Right ventricle myocardium superior (tissue), 1 donor: Measurements from ENCODE around the gene PARVB. TPM values are rescaled to one million over a fixed set of nuclear protein-coding genes. Genes with fewer than 3 reads are reported as not detected.

Experiments
- ATAC-seq: fragments of 200-7000 bp; cut with Tn5 transposase; one replicate; pipeline ENCODE4 v1.9.1; 2020; ENCODE audit warnings: mild to moderate bottlenecking; ENCODE audit not compliant: poor library complexity
- DNase-seq: peaks from one replicate; pipeline ENCODE4 v3.0.0-alpha.2; 2020
- intact Hi-C: fragments of 100-400 bp; cut with DNase I; formaldehyde crosslinking; loops from one replicate; pipeline ENCODE4 v1.11.2; 2022
- total RNA-seq: library from RNA; stranded (reverse); fragmentation: NEBNext Ultra II Directional; extraction: Animal tissue kit (Norgen Biotek cat#: 25700); gene quantifications from one replicate; pipeline ENCODE4 v1.2.1, GENCODE V29; 2021
- donor health status: DM: no; HTN: yes; CAD: no; lungs with severe emphysema.

Gene PARVB
- total RNA-seq, 1 donor from 2014 or later: 194 TPM

DNA sequence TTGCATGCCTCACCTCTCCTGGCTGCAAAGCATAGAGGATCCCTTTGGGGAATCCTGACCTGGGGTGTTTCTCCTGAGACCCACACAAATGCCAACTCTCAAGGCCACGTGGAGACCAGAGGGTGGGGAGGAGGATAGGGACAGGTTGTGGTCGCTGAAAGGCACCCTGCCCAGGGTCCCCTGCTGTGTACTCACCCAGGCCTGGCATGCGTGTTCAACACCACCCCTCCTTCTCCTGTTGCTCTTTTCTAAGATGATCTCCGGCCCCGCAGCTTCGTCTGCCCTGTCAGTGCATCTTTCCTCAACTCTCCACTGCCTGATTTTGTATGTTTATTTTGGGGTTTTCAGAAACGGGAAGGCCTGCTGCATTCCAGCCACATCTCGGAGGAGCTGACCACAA is 112.0 kb downstream of the PARVB start:
- ATAC-seq (no peak), DNase-seq (peak; percentile 17)
- intact Hi-C loops: no loop called here

- no peak for ATAC-seq
Observed at GRCh38 chr22:44136786-44137185, 112.7 kb downstream of the PARVB start.

GRCh38 chr22:44137415-44137814 is 113.3 kb downstream of the PARVB start:
- intact Hi-C loops: no loop called here
- ATAC-seq (no peak), DNase-seq (peak; percentile 27)

More at GRCh38 chr22:44136786-44137185, 112.7 kb downstream of the PARVB start:
- DNase-seq: no peak
- intact Hi-C loops: no loop called here

GRCh38 chr22:44139773-44140172 is 115.7 kb downstream of the PARVB start:
- DNase-seq: peak; percentile 30
- ATAC-seq: peak; percentile 80
- intact Hi-C loops: no loop called here

GRCh38 chr22:44142421-44143104 is 118.5 kb downstream of the PARVB start:
- peak; percentile 16 for DNase-seq
- intact Hi-C loops: no loop called here
- no peak for ATAC-seq

DNA sequence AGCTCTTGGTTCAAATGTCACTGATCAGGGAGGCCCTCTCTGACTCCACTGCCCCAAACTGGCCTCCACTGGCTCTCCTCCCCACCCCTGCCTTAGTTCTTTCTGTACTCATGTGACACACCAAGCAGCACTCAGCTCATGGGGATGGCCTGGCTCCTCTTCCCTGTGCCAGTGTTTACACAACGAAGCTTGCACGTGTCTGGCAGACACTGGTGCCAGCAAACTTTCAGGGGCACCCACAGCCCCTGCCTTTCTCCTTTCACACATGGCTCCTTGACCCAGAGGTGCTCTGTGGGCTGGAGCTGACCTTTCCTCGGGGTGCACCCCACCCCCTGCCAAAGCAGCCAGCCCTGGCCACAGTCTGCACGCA is 119.0 kb downstream of the PARVB start:
- ATAC-seq: no peak
- peak; percentile 34 for DNase-seq
- intact Hi-C loops: no loop called here

DNA sequence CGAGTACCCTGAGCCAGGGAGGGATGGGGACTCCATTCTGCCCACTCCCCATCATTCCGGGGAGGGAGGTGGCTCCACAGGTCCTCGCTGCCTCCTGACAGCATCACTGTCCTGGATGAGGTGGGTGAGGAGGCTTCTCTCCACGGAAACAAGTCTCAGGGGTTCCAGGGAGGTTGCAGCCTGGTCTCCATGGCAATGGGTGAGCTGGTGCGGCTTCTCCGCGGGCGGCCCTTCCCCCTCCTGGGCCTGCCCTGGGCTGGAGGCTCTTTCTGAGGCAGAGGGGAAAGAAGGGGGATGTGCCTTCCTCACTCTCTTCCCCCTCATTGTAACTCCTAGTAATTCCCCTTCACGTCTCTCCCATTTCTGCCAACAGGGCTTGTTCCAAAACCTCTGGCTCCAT is 119.5 kb downstream of the PARVB start:
- intact Hi-C loops: no loop called here
- DNase-seq: peak; percentile 17
- ATAC-seq: no peak

GRCh38 chr22:44144046-44144569 is 120.0 kb downstream of the PARVB start:
- ATAC-seq (no peak), DNase-seq (peak; percentile 26)
- intact Hi-C loops: no loop called here

DNA sequence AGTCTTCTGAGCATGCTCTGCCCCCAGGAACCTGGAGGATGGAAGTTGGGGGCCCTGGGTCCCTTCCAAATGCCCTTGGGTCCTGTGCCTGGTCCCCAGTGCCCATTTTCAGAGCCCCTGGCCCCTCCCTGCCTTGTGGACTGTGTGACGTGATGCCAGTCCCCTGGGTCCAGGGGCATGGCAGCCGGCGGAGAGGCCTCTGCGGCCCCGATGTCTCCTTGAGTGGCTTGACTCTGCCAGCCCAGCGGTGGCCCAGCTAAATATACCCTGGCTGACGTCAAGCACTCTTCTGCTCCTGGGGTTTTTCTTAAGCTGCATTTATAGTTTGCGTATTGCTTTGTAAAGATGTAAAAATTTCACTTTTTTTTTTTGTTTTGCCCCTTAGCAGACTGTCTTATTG is 121.4 kb downstream of the PARVB start:
- peak; percentile 72 for DNase-seq

DNA sequence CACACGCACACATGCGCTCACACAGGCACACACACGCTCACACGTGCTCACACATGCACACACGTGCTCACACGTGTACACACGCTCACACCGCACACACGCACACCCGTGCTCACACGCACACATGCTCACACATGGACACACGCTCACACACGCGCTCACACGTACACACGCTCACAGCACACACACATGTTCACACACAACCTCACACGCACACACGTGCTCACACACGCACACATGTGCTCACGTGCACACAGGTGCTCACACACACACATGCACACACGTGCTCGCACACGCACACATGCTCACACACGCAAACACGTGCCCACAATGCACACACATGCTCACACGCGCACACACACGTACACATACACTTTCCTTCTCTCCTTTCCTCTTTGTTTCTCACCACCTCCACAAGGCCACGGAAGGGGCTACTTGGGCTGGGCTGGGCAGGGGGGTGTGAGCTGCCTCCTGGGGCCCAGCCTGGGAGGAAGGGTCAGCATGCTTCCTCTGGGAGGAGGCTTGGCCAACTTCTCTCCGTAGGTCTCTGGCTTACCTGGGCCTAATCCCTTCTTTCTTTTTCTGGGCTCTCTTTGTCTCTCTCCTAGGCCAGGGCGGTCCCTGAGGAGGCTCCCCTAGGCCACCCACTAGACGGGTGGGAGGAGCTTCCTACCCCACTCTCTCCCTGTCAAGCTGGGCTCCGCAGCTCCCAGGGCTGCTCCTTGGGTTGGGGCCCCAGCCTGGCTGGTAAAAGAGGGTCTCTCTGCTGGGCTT is 122.2 kb downstream of the PARVB start:
- ATAC-seq: peak; percentile 4
- DNase-seq: peak; percentile 22
- intact Hi-C loops: no loop called here

More for the DNA sequence above, 121.4 kb downstream of the PARVB start:
- intact Hi-C loops: no loop called here
- ATAC-seq: peak; percentile 91

GRCh38 chr22:44147008-44147645 is 123.0 kb downstream of the PARVB start:
- DNase-seq (no peak), ATAC-seq (no peak)
- intact Hi-C loops: no loop called here

- intact Hi-C loops: no loop called here
- ATAC-seq (no peak), DNase-seq (no peak)
Observed at GRCh38 chr22:44147821-44148574, 123.9 kb downstream of the PARVB start.

GRCh38 chr22:44151676-44152075 is 127.6 kb downstream of the PARVB start:
- intact Hi-C loops: no loop called here
- DNase-seq: no peak
- ATAC-seq: no peak

DNA sequence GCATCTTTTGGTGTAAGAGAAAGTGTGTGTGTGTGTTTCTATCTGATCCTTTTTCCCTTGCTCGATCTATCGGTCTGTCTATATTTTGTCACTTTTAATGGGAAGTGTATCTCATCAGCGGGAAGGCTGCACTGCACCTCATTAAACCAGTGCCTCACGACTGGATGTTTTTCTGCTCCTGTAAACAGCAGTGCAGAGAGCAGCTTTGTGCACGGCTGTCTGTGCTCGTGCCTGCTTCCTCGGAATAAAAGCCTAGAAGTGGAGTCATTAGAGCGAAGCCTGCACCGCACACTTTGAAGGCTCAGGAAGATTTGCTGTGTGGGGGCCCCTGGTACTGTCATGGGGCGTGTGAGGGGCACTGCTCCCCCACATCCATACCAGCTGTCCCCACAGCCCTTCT is 129.6 kb downstream of the PARVB start:
- intact Hi-C loops: no loop called here
- ATAC-seq: no peak
- DNase-seq: peak; percentile 6

GRCh38 chr22:44154436-44154942 is 130.4 kb downstream of the PARVB start:
- no peak for DNase-seq
- intact Hi-C loops: no loop called here
- ATAC-seq: no peak

GRCh38 chr22:44155115-44155514 is 131.0 kb downstream of the PARVB start:
- ATAC-seq (no peak), DNase-seq (peak; percentile 16)
- intact Hi-C loops: no loop called here

DNA sequence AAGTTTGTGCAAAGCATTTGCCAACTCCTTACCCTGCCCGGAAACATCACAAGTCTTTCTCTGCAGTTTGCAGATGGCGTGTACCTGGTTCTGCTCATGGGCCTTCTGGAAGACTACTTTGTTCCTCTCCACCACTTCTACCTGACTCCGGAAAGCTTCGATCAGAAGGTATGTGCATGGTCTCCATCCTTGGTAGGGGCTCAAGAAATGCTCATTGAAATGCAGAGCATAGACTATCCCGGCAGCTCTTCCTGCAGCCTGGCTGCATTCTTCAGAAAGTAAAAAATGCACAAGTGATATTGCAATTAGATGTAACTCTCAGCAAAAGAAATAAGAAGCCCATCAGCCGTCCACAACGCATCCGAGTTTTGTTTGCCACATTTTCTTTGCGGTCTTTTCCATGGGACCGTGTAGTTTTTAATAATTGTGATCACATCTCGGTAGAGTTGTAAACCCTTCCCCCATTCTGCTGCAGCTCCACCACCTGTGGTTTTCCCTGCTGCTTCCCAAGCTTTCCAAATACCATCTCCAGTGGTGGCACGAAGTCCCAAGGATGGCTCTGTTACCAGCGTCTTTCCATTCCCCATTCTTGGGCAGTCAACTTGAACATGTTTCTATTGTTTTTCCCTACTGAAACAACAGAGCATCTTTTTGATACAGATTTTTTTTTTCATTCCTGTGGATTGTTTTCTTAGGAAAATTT is 134.0 kb downstream of the PARVB start:
- ATAC-seq (no peak), DNase-seq (no peak)
- intact Hi-C loops: no loop called here

DNA sequence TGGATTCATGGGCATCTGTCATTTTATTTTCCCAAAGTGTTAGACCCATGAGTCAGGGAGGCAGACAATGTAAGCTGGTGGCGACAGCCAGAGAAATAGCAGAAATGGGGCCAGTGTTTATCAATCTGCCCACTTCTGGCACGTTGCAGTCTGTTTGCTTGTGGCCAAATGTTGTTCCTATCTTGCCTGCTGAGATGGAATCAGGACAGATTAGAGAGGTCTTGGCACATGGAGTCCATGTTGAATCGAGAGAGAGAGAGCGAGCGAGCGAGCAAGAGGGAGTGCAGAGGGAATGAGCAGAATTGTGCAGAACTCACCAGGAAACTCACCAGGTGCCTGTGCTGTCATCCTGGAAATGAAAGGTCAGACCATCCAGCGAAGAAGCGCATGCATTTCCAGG is 134.7 kb downstream of the PARVB start:
- ATAC-seq (no peak), DNase-seq (peak; percentile 8)
- intact Hi-C loops: no loop called here
